B cell (primary cell): ENCODE data around the gene ILF3. TPM values are rescaled to one million over a fixed set of nuclear protein-coding genes. Genes with fewer than 3 reads are reported as not detected.

Experiments used
- ATAC-seq: fragments of 200-7000 bp; cut with Tn5 transposase; one replicate; pipeline ENCODE4 v1.10.0; 2021; ENCODE audit warnings: low read depth, mild to moderate bottlenecking, moderate number of reproducible peaks, moderate library complexity
- CTCF ChIA-PET: fragments of 350-600 bp; sonication (Branson Sonifier 250); formaldehyde crosslinking; loops from one replicate; lab custom pipeline; 2021; ENCODE audit warnings: antibody characterized with exemption, inconsistent platforms; lab: Charles Lee
- POLR2A ChIA-PET: fragments of 350-600 bp; sonication (Branson Sonifier 250); formaldehyde crosslinking; loops from one replicate; lab custom pipeline; 2021; ENCODE audit warnings: antibody characterized with exemption; lab: Charles Lee
- DNase-seq: peaks from one replicate; pipeline ENCODE4 v3.0.0; 2013
- H2AFZ ChIP-seq: 2 replicates; pipeline ENCODE4 v1.6.1; 2012; ENCODE audit warnings: mild to moderate bottlenecking, low read depth, low read length; ENCODE audit not compliant: insufficient read depth, poor library complexity, severe bottlenecking
- H3K27ac ChIP-seq, 2 donors: 1 replicate in 1 of 2; 2 replicates in 1 of 2; pipeline ENCODE4 v1.5.1; 2012 to 2013; ENCODE audit warnings: low read length in 2 of 2, mild to moderate bottlenecking in 2 of 2, moderate library complexity in 1 of 2
- H3K27me3 ChIP-seq, 4 experiments: fragments of 200-600 bp in 1 of 4; sonication (generic) in 1 of 4; replicated peaks in 1 of 4; 1 replicate in 2 of 4; 2 replicates in 2 of 4; pipeline versions ENCODE4 v1.6.1 to v1.7.0; 2013 to 2016; ENCODE audit warnings: low read length in 3 of 4, mild to moderate bottlenecking in 2 of 4, mixed read lengths in 1 of 4, moderate library complexity in 1 of 4; ENCODE audit not compliant: insufficient read depth in 4 of 4, control insufficient read depth in 3 of 4; ENCODE audit errors: control extremely low read depth in 1 of 4
- H3K36me3 ChIP-seq, 2 experiments: replicated peaks in 1 of 2; 1 replicate in 1 of 2; 2 replicates in 1 of 2; pipeline versions ENCODE4 v1.6.1 to v1.7.1; 2013; ENCODE audit warnings: low read length in 1 of 2; ENCODE audit not compliant: insufficient read depth in 2 of 2, control insufficient read depth in 1 of 2; ENCODE audit errors: control extremely low read depth in 1 of 2, extremely low read depth in 1 of 2
- H3K4me1 ChIP-seq, 2 donors: fragments of 200-600 bp in 1 of 2; sonication (generic) in 1 of 2; 1 replicate in 1 of 2; 2 replicates in 1 of 2; pipeline versions ENCODE4 v1.5.1 to v1.6.1; 2013 to 2017; ENCODE audit warnings: low read length in 2 of 2; ENCODE audit not compliant: control insufficient read depth in 2 of 2, insufficient read depth in 2 of 2
- H3K4me2 ChIP-seq: replicated peaks from 2 replicates; pipeline ENCODE3; 2012; ENCODE audit warnings: mild to moderate bottlenecking, low read depth, low read length; ENCODE audit not compliant: poor library complexity, severe bottlenecking
- H3K4me3 ChIP-seq, 5 experiments: fragments of 200-600 bp in 1 of 5; sonication (generic) in 1 of 5; 1 replicate in 3 of 5; 2 replicates in 2 of 5; pipeline versions ENCODE4 v1.5.1 to v1.7.0; 2011 to 2016; ENCODE audit warnings: low read length in 4 of 5, mild to moderate bottlenecking in 4 of 5, low read depth in 2 of 5, control low read depth in 1 of 5, moderate library complexity in 1 of 5; ENCODE audit not compliant: insufficient read depth in 1 of 5; ENCODE audit errors: control extremely low read depth in 1 of 5, extremely low read depth in 1 of 5
- H3K79me2 ChIP-seq: fragments of 200-600 bp; sonication (generic); one replicate; pipeline ENCODE4 v1.6.0; 2016; ENCODE audit warnings: low read length; ENCODE audit not compliant: control insufficient read depth, insufficient read depth
- H3K9ac ChIP-seq: fragments of 200-600 bp; sonication (generic); 2 replicates; pipeline ENCODE4 v1.6.1; 2017; ENCODE audit warnings: mild to moderate bottlenecking, low read length, moderate library complexity
- H3K9me3 ChIP-seq, 3 donors: one replicate each; pipeline versions ENCODE4 v1.6.1 to v1.7.1; 2013; ENCODE audit warnings: low read length in 2 of 3; ENCODE audit not compliant: control insufficient read depth in 2 of 3, insufficient read depth in 1 of 3; ENCODE audit errors: control extremely low read depth in 1 of 3
- H4K20me1 ChIP-seq: 2 replicates; pipeline ENCODE4 v1.6.0; 2012; ENCODE audit warnings: mild to moderate bottlenecking, low read length; ENCODE audit not compliant: insufficient read depth, control insufficient read depth, poor library complexity, severe bottlenecking
- H3K27ac Mint-ChIP-seq: one replicate; pipeline ENCODE4 v1.8.0; 2021; ENCODE audit warnings: mixed read lengths
- H3K27me3 Mint-ChIP-seq: one replicate; pipeline ENCODE4 v1.8.0; 2021; ENCODE audit warnings: mixed read lengths
- H3K4me1 Mint-ChIP-seq: one replicate; pipeline ENCODE4 v1.8.0; 2021; ENCODE audit warnings: mixed read lengths
- H3K4me3 Mint-ChIP-seq: one replicate; pipeline ENCODE4 v1.8.0; 2021; ENCODE audit warnings: mixed read lengths
- H3K9me3 Mint-ChIP-seq: one replicate; pipeline ENCODE4 v1.8.0; 2022; ENCODE audit warnings: mixed read lengths; ENCODE audit not compliant: insufficient read depth
- CTCF ChIP-seq: fragments of 200-600 bp; IDR thresholded peaks from one replicate; pipeline ENCODE4 v1.8.0; 2022; ENCODE audit warnings: antibody characterized with exemption, mild to moderate bottlenecking
- EZH2 ChIP-seq: IDR thresholded peaks from 2 replicates; pipeline ENCODE4 v1.6.1; 2012; ENCODE audit warnings: borderline replicate concordance, low read depth, mild to moderate bottlenecking, moderate library complexity, low read length; ENCODE audit not compliant: insufficient read depth, poor library complexity, severe bottlenecking
- WGBS: methylation state at CpG from one replicate; pipeline ENCODE4 v1.1.5; 2013; ENCODE audit warnings: missing lambda C conversion rate; ENCODE audit not compliant: insufficient coverage; 5-methylcytosine and 5-hydroxymethylcytosine counted together
- intact Hi-C: fragments of 100-400 bp; cut with micrococcal nuclease; formaldehyde crosslinking; loops from one replicate; pipeline ENCODE4 v1.10.0; 2022
- polyA plus RNA-seq: library from polyadenylated mRNA; depleted of rRNA; stranded (reverse); fragments of >200 nt; gene quantifications from 2 replicates; pipeline ENCODE4 v1.2.3, GENCODE V29; 2012
- total RNA-seq, 2 donors: library from RNA; stranded (reverse); fragments of 120-200 nt in 1 of 2; gene quantifications; 1 replicate in 1 of 2; 2 replicates in 1 of 2; pipeline versions ENCODE4 v1.2.3 to v1.2.4, GENCODE V29; 2013 to 2022

ILF3 gene
- total and polyA plus RNA-seq, 2 donors (not counting 1 experiment from before 2014, with no cell fraction given) = 189 to 359 TPM

GRCh38 chr19:10707440-10707839 is 53.3 kb downstream of the ILF3 start:
- Mint-ChIP-seq H3K27me3 (no peaks in the 10 kb centered on the region), H3K4me1 (no peaks in the 10 kb centered on the region), H3K4me3 (no peak overlapping the region), H3K9me3 (no peaks in the 10 kb centered on the region), H3K27ac (no peak overlapping the region)
- Histone ChIP-seq H3K36me3 (peaks cover 6 to 17% of the 10 kb centered on the region in 2 experiments), H3K27me3 (no peaks in the 10 kb centered on the region), H3K9ac (no peak overlapping the region), H3K27ac (no peak overlapping the region), H2AFZ (no peak overlapping the region), H3K4me1 (no peaks in the 10 kb centered on the region), H3K79me2 (peaks cover 6% of the 10 kb centered on the region), H3K4me2 (no peak overlapping the region), H3K9me3 (no peaks in the 10 kb centered on the region), H3K4me3 (no peak overlapping the region), H4K20me1 (no peaks in the 10 kb centered on the region)
- DNase-seq (no peak), ATAC-seq (no peak)
- intact Hi-C loops = no loop called here
- TF ChIP-seq EZH2 (no peak), CTCF (no peak)
- 98% methylated on average over 16 of the region's 16 CpGs for whole genome bisulfite sequencing
- ChIA-PET POLR2A (no interaction called here), CTCF (no interaction called here)

GRCh38 chr19:10708291-10708690 is 54.1 kb downstream of the ILF3 start:
- Histone ChIP-seq H3K4me3 (no peak overlapping the region), H3K79me2 (peaks cover 6% of the 10 kb centered on the region), H3K36me3 (peaks cover 6 to 19% of the 10 kb centered on the region in 2 experiments), H3K27me3 (no peaks in the 10 kb centered on the region), H3K9me3 (no peaks in the 10 kb centered on the region), H3K27ac (no peak overlapping the region), H3K4me2 (no peak overlapping the region), H4K20me1 (no peaks in the 10 kb centered on the region), H3K4me1 (peaks cover 0 to 4% of the 10 kb centered on the region in 2 donors), H3K9ac (no peak overlapping the region), H2AFZ (no peak overlapping the region)
- no peaks in the 10 kb centered on the region for H3K9me3 Mint-ChIP-seq
- CTCF ChIA-PET = no interaction called here
- H3K4me3 Mint-ChIP-seq = no peak overlapping the region
- H3K4me1 Mint-ChIP-seq = peaks cover 3% of the 10 kb centered on the region
- DNase-seq (no peak), ATAC-seq (no peak)
- TF ChIP-seq EZH2 (no peak), CTCF (no peak)
- WGBS = 95% methylated on average over 5 of the region's 7 CpGs
- H3K27me3 Mint-ChIP-seq = no peaks in the 10 kb centered on the region
- intact Hi-C loops = no loop called here
- H3K27ac Mint-ChIP-seq = no peak overlapping the region
- POLR2A ChIA-PET = interaction anchor here (0.6 to 0.7 kb wide), 2 partner anchors 42 to 157 kb away, joined by 3 read pairs; no protein-coding TSS in a partner anchor
